ENCODE measurements around the gene PDE4B. TPM values are rescaled to one million over a fixed set of nuclear protein-coding genes. Genes with fewer than 3 reads are reported as not detected.

The PDE4B gene
- total and polyA plus RNA-seq, 2 of the 13 experiments (the other 11 are each of a cell fraction or from before 2014, with no cell fraction given): not detected

- TF ChIP-seq MYPOP (CRISPR knock-in tag; IDR thresholded peaks at IDR 0.05): no peak
- no peak for TF ChIP-seq ZNF761 (CRISPR knock-in tag; conservative IDR thresholded peaks at IDR 0.05)
- TF ChIP-seq, protein P1, sequence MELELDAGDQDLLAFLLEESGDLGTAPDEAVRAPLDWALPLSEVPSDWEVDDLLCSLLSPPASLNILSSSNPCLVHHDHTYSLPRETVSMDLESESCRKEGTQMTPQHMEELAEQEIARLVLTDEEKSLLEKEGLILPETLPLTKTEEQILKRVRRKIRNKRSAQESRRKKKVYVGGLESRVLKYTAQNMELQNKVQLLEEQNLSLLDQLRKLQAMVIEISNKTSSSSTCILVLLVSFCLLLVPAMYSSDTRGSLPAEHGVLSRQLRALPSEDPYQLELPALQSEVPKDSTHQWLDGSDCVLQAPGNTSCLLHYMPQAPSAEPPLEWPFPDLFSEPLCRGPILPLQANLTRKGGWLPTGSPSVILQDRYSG (CRISPR knock-in tag; IDR thresholded peaks at IDR 0.05): no peak
- TF ChIP-seq ZNF839 (CRISPR knock-in tag; IDR thresholded peaks at IDR 0.05; ENCODE audit: borderline replicate concordance): no peak
- no peak for TF ChIP-seq KLF6 (CRISPR knock-in tag; IDR thresholded peaks at IDR 0.05)
- TF ChIP-seq, protein P2, sequence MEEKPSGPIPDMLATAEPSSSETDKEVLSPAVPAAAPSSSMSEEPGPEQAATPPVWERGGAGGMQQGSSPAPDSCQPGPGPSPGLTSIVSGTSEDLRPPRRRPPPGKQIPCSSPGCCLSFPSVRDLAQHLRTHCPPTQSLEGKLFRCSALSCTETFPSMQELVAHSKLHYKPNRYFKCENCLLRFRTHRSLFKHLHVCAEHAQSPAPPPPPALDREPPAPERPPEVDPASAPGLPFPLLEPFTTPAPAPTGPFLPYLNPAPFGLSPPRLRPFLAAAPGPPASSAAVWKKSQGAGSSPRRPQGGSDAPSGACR (CRISPR knock-in tag; IDR thresholded peaks at IDR 0.05): no peak
- no peak for TF ChIP-seq PBX3 (CRISPR knock-in tag; IDR thresholded peaks at IDR 0.05; ENCODE audit: borderline replicate concordance)
- no peak for TF ChIP-seq PPARG (CRISPR knock-in tag; conservative IDR thresholded peaks at IDR 0.05)
- no peak for TF ChIP-seq KDM3A (CRISPR knock-in tag; IDR thresholded peaks at IDR 0.05; ENCODE audit: low read depth)
- TF ChIP-seq, protein P3, sequence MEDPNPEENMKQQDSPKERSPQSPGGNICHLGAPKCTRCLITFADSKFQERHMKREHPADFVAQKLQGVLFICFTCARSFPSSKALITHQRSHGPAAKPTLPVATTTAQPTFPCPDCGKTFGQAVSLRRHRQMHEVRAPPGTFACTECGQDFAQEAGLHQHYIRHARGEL (CRISPR knock-in tag; IDR thresholded peaks at IDR 0.05): no peak
- no peak for TF ChIP-seq ZNF160 (CRISPR knock-in tag; IDR thresholded peaks at IDR 0.05)
Measured at GRCh38 chr1:66282343-66282852, 489.7 kb downstream of the PDE4B start (continued).

Data from HepG2 (cell line).